ENCODE data around the gene KRTAP10-6.

KRTAP10-6 gene

GRCh38 chr21:44579056-44579832 is 13.1 kb downstream of the KRTAP10-6 start:
- no peaks in the 10 kb centered on the region for H3K79me2 ChIP-seq (ENCODE audit: control insufficient read depth, insufficient read depth, low read length, poor library complexity)
- no peak overlapping the region for H3K23ac ChIP-seq (ENCODE audit: low read length)
- H4K12ac ChIP-seq (ENCODE audit: low read depth, low read length) = no peak overlapping the region
- no peak overlapping the region for H3K4me2 ChIP-seq (ENCODE audit: low read length)
- H3K4me3 ChIP-seq (ENCODE audit: low read depth, low read length) = no peak overlapping the region
- H2BK120ac ChIP-seq (ENCODE audit: insufficient read depth, low read length, poor library complexity) = no peak overlapping the region
- no peak overlapping the region for H2BK5ac ChIP-seq (ENCODE audit: low read depth, low read length, poor library complexity)
- H2AFZ ChIP-seq (ENCODE audit: insufficient read depth, low read length, poor library complexity) = no peak overlapping the region
- peaks cover 16% of the 10 kb centered on the region for H3K9me3 ChIP-seq (ENCODE audit: insufficient read depth, low read depth, low read length)
- no peak overlapping the region for H4K91ac ChIP-seq (ENCODE audit: low read depth, low read length)
- no peak overlapping the region for H3K14ac ChIP-seq (ENCODE audit: low read length)
- no peaks in the 10 kb centered on the region for H3K27me3 ChIP-seq (ENCODE audit: insufficient read depth, low read length)
- no peak overlapping the region for H3K4ac ChIP-seq (ENCODE audit: low read depth, low read length)
- H2AK5ac ChIP-seq (ENCODE audit: low read length) = no peak overlapping the region
- no peak overlapping the region for H3K18ac ChIP-seq (ENCODE audit: low read length)
- H3K4me1 ChIP-seq (ENCODE audit: control insufficient read depth in 1 of 2, insufficient read depth in 2 of 2, low read length in 2 of 2) = no peaks in the 10 kb centered on the region
- no peak for DNase-seq
- no peak overlapping the region for H3K27ac ChIP-seq (ENCODE audit: low read depth, low read length)
- no peak overlapping the region for H3K9ac ChIP-seq (ENCODE audit: low read length)
- no peaks in the 10 kb centered on the region for H3K36me3 ChIP-seq (ENCODE audit: control insufficient read depth in 1 of 2, insufficient read depth in 2 of 2, low read length in 2 of 2)
- no peak overlapping the region for H4K8ac ChIP-seq (ENCODE audit: low read depth, low read length)
- no CpG with 5 or more reads among the region's 22 CpGs for WGBS (ENCODE audit: extremely low coverage, insufficient coverage, insufficient read length)
- no peaks in the 10 kb centered on the region for H3K79me1 ChIP-seq (ENCODE audit: low read length)
- no peak overlapping the region for H2BK12ac ChIP-seq (ENCODE audit: low read length)

DNA sequence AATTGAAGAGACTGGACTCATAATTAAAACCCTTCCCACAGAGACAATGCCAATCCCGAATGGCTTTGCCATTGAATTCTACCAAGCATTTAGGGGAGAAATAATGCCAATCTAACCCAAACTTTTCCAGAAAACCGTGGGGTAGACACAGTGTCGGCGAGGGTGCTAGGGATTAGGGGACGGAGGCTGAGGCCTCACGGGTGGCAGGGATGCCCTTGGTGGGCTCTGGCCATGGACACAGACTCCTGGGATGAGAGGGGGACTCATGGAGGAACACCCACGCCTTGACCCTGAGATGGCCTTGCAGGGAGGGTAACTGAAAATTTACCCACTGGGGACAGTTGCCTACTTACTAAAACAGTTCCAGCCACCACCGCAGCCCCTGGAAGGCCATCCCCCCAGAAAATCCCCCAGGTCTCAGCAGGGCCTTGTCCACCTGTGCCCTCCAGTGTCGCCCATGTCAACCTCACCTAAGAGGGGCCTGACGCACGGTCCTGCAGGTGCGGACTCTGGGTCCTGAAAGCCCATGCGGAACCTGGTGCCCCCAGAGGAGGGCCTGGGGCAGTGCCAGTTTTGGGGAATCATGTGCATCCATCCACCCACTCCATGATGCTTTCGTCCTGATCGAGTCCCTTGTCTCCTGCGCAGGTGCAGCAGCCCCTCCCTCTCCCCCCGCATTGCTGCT is 13.8 kb downstream of the KRTAP10-6 start:
- H2BK5ac ChIP-seq (ENCODE audit: low read depth, low read length, poor library complexity) = no peak overlapping the region
- no peak overlapping the region for H3K14ac ChIP-seq (ENCODE audit: low read length)
- no peak overlapping the region for H3K18ac ChIP-seq (ENCODE audit: low read length)
- H2AK5ac ChIP-seq (ENCODE audit: low read length) = no peak overlapping the region
- no CpG with 5 or more reads among the region's 17 CpGs for WGBS (ENCODE audit: extremely low coverage, insufficient coverage, insufficient read length)
- H3K79me2 ChIP-seq (ENCODE audit: control insufficient read depth, insufficient read depth, low read length, poor library complexity) = no peaks in the 10 kb centered on the region
- no peaks in the 10 kb centered on the region for H3K4me1 ChIP-seq (ENCODE audit: control insufficient read depth in 1 of 2, insufficient read depth in 2 of 2, low read length in 2 of 2)
- no peak overlapping the region for H4K8ac ChIP-seq (ENCODE audit: low read depth, low read length)
- no peaks in the 10 kb centered on the region for H3K36me3 ChIP-seq (ENCODE audit: control insufficient read depth in 1 of 2, insufficient read depth in 2 of 2, low read length in 2 of 2)
- no peak overlapping the region for H2BK12ac ChIP-seq (ENCODE audit: low read length)
- no peak overlapping the region for H4K12ac ChIP-seq (ENCODE audit: low read depth, low read length)
- no peak overlapping the region for H3K4ac ChIP-seq (ENCODE audit: low read depth, low read length)
- no peaks in the 10 kb centered on the region for H3K79me1 ChIP-seq (ENCODE audit: low read length)
- H3K23ac ChIP-seq (ENCODE audit: low read length) = no peak overlapping the region
- peaks cover 16% of the 10 kb centered on the region for H3K9me3 ChIP-seq (ENCODE audit: insufficient read depth, low read depth, low read length)
- H4K91ac ChIP-seq (ENCODE audit: low read depth, low read length) = no peak overlapping the region
- H3K27me3 ChIP-seq (ENCODE audit: insufficient read depth, low read length) = no peaks in the 10 kb centered on the region
- H2BK120ac ChIP-seq (ENCODE audit: insufficient read depth, low read length, poor library complexity) = no peak overlapping the region
- H3K4me2 ChIP-seq (ENCODE audit: low read length) = no peak overlapping the region
- no peak overlapping the region for H3K27ac ChIP-seq (ENCODE audit: low read depth, low read length)
- no peak overlapping the region for H3K9ac ChIP-seq (ENCODE audit: low read length)
- no peak for DNase-seq
- H2AFZ ChIP-seq (ENCODE audit: insufficient read depth, low read length, poor library complexity) = no peak overlapping the region
- H3K4me3 ChIP-seq (ENCODE audit: low read depth, low read length) = no peak overlapping the region

- Histone ChIP-seq H3K18ac (ENCODE audit: low read length) (no peak overlapping the region), H3K4me1 (ENCODE audit: control insufficient read depth in 1 of 2, insufficient read depth in 2 of 2, low read length in 2 of 2) (no peaks in the 10 kb centered on the region), H4K12ac (ENCODE audit: low read depth, low read length) (no peak overlapping the region), H3K79me2 (ENCODE audit: control insufficient read depth, insufficient read depth, low read length, poor library complexity) (no peaks in the 10 kb centered on the region), H2AK5ac (ENCODE audit: low read length) (no peak overlapping the region), H2AFZ (ENCODE audit: insufficient read depth, low read length, poor library complexity) (no peak overlapping the region), H3K79me1 (ENCODE audit: low read length) (no peaks in the 10 kb centered on the region), H3K4me2 (ENCODE audit: low read length) (no peak overlapping the region), H3K14ac (ENCODE audit: low read length) (no peak overlapping the region), H4K8ac (ENCODE audit: low read depth, low read length) (no peak overlapping the region), H2BK5ac (ENCODE audit: low read depth, low read length, poor library complexity) (no peak overlapping the region), H3K9me3 (ENCODE audit: insufficient read depth, low read depth, low read length) (peaks cover 25% of the 10 kb centered on the region), H3K27me3 (ENCODE audit: insufficient read depth, low read length) (no peaks in the 10 kb centered on the region), H2BK12ac (ENCODE audit: low read length) (no peak overlapping the region), H3K36me3 (ENCODE audit: control insufficient read depth in 1 of 2, insufficient read depth in 2 of 2, low read length in 2 of 2) (no peaks in the 10 kb centered on the region), H3K4ac (ENCODE audit: low read depth, low read length) (no peak overlapping the region), H4K91ac (ENCODE audit: low read depth, low read length) (no peak overlapping the region), H3K27ac (ENCODE audit: low read depth, low read length) (no peak overlapping the region), H3K9ac (ENCODE audit: low read length) (no peak overlapping the region), H2BK120ac (ENCODE audit: insufficient read depth, low read length, poor library complexity) (no peak overlapping the region), H3K4me3 (ENCODE audit: low read depth, low read length) (no peak overlapping the region), H3K23ac (ENCODE audit: low read length) (no peak overlapping the region)
- no CpG with 5 or more reads among the region's 10 CpGs for WGBS (ENCODE audit: extremely low coverage, insufficient coverage, insufficient read length)
- DNase-seq = no peak
Measured at GRCh38 chr21:44576025-44576420, 16.3 kb downstream of the KRTAP10-6 start.

DNA sequence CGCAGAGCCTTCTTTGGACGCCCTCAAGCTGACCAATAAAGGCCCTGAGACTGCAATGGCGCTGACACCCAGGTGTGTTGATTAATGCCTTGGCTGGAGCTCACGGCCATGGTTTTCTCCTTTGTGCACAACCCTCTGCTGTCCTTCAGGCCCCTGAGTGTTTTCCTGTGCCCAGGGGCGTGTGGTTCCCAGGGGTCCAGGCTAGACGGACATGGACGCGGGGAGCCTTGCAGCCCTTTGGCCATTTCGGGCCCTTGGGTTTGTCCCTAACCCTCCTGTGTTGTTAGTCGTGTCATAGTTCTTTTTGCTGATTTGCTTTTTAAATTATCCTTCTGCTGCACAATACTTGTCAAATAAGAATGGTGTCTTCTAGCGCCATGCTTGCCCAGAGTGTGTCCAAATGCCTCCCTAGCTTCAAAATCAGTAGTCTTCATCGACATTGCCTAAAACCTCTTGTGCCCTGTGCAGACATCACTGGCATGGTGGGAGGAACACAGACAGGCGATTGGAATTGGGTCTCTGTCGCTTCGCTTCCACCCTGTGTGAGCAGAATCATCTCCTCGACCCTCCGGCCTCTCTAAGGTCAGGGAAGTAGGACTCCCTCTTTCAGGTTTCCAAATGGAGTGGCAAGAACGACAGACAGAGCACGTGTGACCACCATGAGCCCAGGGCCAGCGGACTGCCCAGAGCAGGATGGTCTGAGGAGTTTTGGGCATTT is 16.8 kb downstream of the KRTAP10-6 start:
- H2BK120ac ChIP-seq (ENCODE audit: insufficient read depth, low read length, poor library complexity) = no peak overlapping the region
- no peak overlapping the region for H3K18ac ChIP-seq (ENCODE audit: low read length)
- H3K4me2 ChIP-seq (ENCODE audit: low read length) = no peak overlapping the region
- H2BK12ac ChIP-seq (ENCODE audit: low read length) = no peak overlapping the region
- no peaks in the 10 kb centered on the region for H3K4me1 ChIP-seq (ENCODE audit: control insufficient read depth in 1 of 2, insufficient read depth in 2 of 2, low read length in 2 of 2)
- H3K27ac ChIP-seq (ENCODE audit: low read depth, low read length) = no peak overlapping the region
- H2AK5ac ChIP-seq (ENCODE audit: low read length) = no peak overlapping the region
- H3K23ac ChIP-seq (ENCODE audit: low read length) = no peak overlapping the region
- no peak overlapping the region for H4K12ac ChIP-seq (ENCODE audit: low read depth, low read length)
- H3K79me1 ChIP-seq (ENCODE audit: low read length) = no peaks in the 10 kb centered on the region
- no peak overlapping the region for H2AFZ ChIP-seq (ENCODE audit: insufficient read depth, low read length, poor library complexity)
- H3K79me2 ChIP-seq (ENCODE audit: control insufficient read depth, insufficient read depth, low read length, poor library complexity) = no peaks in the 10 kb centered on the region
- no peak overlapping the region for H2BK5ac ChIP-seq (ENCODE audit: low read depth, low read length, poor library complexity)
- H3K27me3 ChIP-seq (ENCODE audit: insufficient read depth, low read length) = no peaks in the 10 kb centered on the region
- no peak overlapping the region for H4K8ac ChIP-seq (ENCODE audit: low read depth, low read length)
- DNase-seq = no peak
- peaks cover 25% of the 10 kb centered on the region for H3K9me3 ChIP-seq (ENCODE audit: insufficient read depth, low read depth, low read length)
- H3K9ac ChIP-seq (ENCODE audit: low read length) = no peak overlapping the region
- H3K4ac ChIP-seq (ENCODE audit: low read depth, low read length) = no peak overlapping the region
- no peak overlapping the region for H3K14ac ChIP-seq (ENCODE audit: low read length)
- no CpG with 5 or more reads among the region's 20 CpGs for WGBS (ENCODE audit: extremely low coverage, insufficient coverage, insufficient read length)
- no peak overlapping the region for H4K91ac ChIP-seq (ENCODE audit: low read depth, low read length)
- H3K4me3 ChIP-seq (ENCODE audit: low read depth, low read length) = no peak overlapping the region
- no peaks in the 10 kb centered on the region for H3K36me3 ChIP-seq (ENCODE audit: control insufficient read depth in 1 of 2, insufficient read depth in 2 of 2, low read length in 2 of 2)
